Measurements from ENCODE around the gene NELFA. TPM values are rescaled to one million over a fixed set of nuclear protein-coding genes. Genes with fewer than 3 reads are reported as not detected.

NELFA gene
- total and polyA plus RNA-seq, 2 donors (not counting 1 experiment from before 2014, with no cell fraction given): 7.4 to 15.2 TPM

DNA sequence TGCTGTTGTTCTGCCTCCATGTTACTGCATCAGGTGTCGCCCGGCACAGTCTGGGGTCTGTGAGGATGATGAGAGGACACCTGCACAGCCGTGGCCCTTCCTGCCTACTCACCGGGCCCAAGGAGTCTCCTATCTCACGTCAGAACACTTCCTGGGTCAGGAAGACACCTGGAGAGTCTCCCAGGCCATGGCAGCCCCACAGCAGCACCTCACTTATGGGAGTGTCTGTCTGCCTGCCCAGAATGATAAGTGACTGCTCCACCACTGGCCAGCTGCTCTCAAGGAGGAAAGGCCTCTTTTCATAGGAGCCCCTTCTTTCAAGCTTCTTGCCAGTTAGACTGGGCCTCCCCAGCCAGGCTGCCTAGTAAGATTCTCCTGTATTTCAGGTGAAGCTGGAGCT lies 56.1 kb downstream of the NELFA start:
- H3K9me3 ChIP-seq (ENCODE audit: control insufficient read depth, insufficient read depth, low read depth, low read length): no peaks in the 10 kb centered on the region
- no peak overlapping the region for H2AFZ ChIP-seq (ENCODE audit: low read length)
- H3K9ac ChIP-seq (ENCODE audit: insufficient read depth, low read length): no peak overlapping the region
- no peaks in the 10 kb centered on the region for H3K27me3 ChIP-seq (ENCODE audit: control insufficient read depth, insufficient read depth, low read length)
- no peaks in the 10 kb centered on the region for H3K4me1 ChIP-seq (ENCODE audit: control insufficient read depth, extremely low read depth, insufficient read depth, low read length)
- H3K36me3 ChIP-seq (ENCODE audit: control insufficient read depth, insufficient read depth, low read length): peaks cover 28% of the 10 kb centered on the region
- no peak for DNase-seq (ENCODE audit: low read depth in 2 of 2)
- H3K4me3 ChIP-seq (replicated peaks in 1 of 4; ENCODE audit: control extremely low read depth in 1 of 4, insufficient read depth in 1 of 4, low read depth in 3 of 4, low read length in 4 of 4): no peak overlapping the region
- H4K20me1 ChIP-seq (ENCODE audit: control insufficient read depth, extremely low read depth, insufficient read depth, low read length): no peaks in the 10 kb centered on the region
- peaks cover 2% of the 10 kb centered on the region for H3K79me2 ChIP-seq (ENCODE audit: control insufficient read depth, insufficient read depth, low read length)
- no peak for TF ChIP-seq EZH2 (IDR thresholded peaks at IDR 0.05; ENCODE audit: low read length, missing control alignments)
- TF ChIP-seq, protein P1, sequence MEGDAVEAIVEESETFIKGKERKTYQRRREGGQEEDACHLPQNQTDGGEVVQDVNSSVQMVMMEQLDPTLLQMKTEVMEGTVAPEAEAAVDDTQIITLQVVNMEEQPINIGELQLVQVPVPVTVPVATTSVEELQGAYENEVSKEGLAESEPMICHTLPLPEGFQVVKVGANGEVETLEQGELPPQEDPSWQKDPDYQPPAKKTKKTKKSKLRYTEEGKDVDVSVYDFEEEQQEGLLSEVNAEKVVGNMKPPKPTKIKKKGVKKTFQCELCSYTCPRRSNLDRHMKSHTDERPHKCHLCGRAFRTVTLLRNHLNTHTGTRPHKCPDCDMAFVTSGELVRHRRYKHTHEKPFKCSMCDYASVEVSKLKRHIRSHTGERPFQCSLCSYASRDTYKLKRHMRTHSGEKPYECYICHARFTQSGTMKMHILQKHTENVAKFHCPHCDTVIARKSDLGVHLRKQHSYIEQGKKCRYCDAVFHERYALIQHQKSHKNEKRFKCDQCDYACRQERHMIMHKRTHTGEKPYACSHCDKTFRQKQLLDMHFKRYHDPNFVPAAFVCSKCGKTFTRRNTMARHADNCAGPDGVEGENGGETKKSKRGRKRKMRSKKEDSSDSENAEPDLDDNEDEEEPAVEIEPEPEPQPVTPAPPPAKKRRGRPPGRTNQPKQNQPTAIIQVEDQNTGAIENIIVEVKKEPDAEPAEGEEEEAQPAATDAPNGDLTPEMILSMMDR (conservative IDR thresholded peaks at IDR 0.05 in 1 of 2, IDR thresholded peaks at IDR 0.05 in 1 of 2; ENCODE audit: low read depth in 1 of 2, low read length in 2 of 2): no peak
- no peak overlapping the region for H3K4me2 ChIP-seq (ENCODE audit: extremely low read depth, insufficient read depth, low read length)
- no peak overlapping the region for H3K27ac ChIP-seq (ENCODE audit: insufficient read depth, low read length)

GRCh38 chr4:1952058-1952700 lies 56.6 kb downstream of the NELFA start:
- H3K9me3 ChIP-seq (ENCODE audit: control insufficient read depth, insufficient read depth, low read depth, low read length): no peaks in the 10 kb centered on the region
- no peaks in the 10 kb centered on the region for H3K4me1 ChIP-seq (ENCODE audit: control insufficient read depth, extremely low read depth, insufficient read depth, low read length)
- TF ChIP-seq EZH2 (IDR thresholded peaks at IDR 0.05; ENCODE audit: low read length, missing control alignments): no peak
- TF ChIP-seq, protein P1 (conservative IDR thresholded peaks at IDR 0.05 in 1 of 2, IDR thresholded peaks at IDR 0.05 in 1 of 2; ENCODE audit: low read depth in 1 of 2, low read length in 2 of 2): no peak
- no peak overlapping the region for H3K9ac ChIP-seq (ENCODE audit: insufficient read depth, low read length)
- H3K27ac ChIP-seq (ENCODE audit: insufficient read depth, low read length): no peak overlapping the region
- H3K79me2 ChIP-seq (ENCODE audit: control insufficient read depth, insufficient read depth, low read length): peaks cover 2% of the 10 kb centered on the region
- H3K36me3 ChIP-seq (ENCODE audit: control insufficient read depth, insufficient read depth, low read length): peaks cover 28% of the 10 kb centered on the region
- DNase-seq (ENCODE audit: low read depth in 2 of 2): no peak
- no peak overlapping the region for H2AFZ ChIP-seq (ENCODE audit: low read length)
- H3K27me3 ChIP-seq (ENCODE audit: control insufficient read depth, insufficient read depth, low read length): no peaks in the 10 kb centered on the region
- no peaks in the 10 kb centered on the region for H4K20me1 ChIP-seq (ENCODE audit: control insufficient read depth, extremely low read depth, insufficient read depth, low read length)
- no peak overlapping the region for H3K4me2 ChIP-seq (ENCODE audit: extremely low read depth, insufficient read depth, low read length)
- H3K4me3 ChIP-seq (replicated peaks in 1 of 4; ENCODE audit: control extremely low read depth in 1 of 4, insufficient read depth in 1 of 4, low read depth in 3 of 4, low read length in 4 of 4): no peak overlapping the region

- no peaks in the 10 kb centered on the region for H3K4me1 ChIP-seq (ENCODE audit: control insufficient read depth, extremely low read depth, insufficient read depth, low read length)
- H2AFZ ChIP-seq (ENCODE audit: low read length): no peak overlapping the region
- no peak overlapping the region for H3K9ac ChIP-seq (ENCODE audit: insufficient read depth, low read length)
- no peak overlapping the region for H3K4me3 ChIP-seq (replicated peaks in 1 of 4; ENCODE audit: control extremely low read depth in 1 of 4, insufficient read depth in 1 of 4, low read depth in 3 of 4, low read length in 4 of 4)
- no peaks in the 10 kb centered on the region for H4K20me1 ChIP-seq (ENCODE audit: control insufficient read depth, extremely low read depth, insufficient read depth, low read length)
- peaks cover 26% of the 10 kb centered on the region for H3K36me3 ChIP-seq (ENCODE audit: control insufficient read depth, insufficient read depth, low read length)
- TF ChIP-seq, protein P1 (conservative IDR thresholded peaks at IDR 0.05 in 1 of 2, IDR thresholded peaks at IDR 0.05 in 1 of 2; ENCODE audit: low read depth in 1 of 2, low read length in 2 of 2): no peak
- TF ChIP-seq EZH2 (IDR thresholded peaks at IDR 0.05; ENCODE audit: low read length, missing control alignments): no peak
- no peaks in the 10 kb centered on the region for H3K9me3 ChIP-seq (ENCODE audit: control insufficient read depth, insufficient read depth, low read depth, low read length)
- H3K79me2 ChIP-seq (ENCODE audit: control insufficient read depth, insufficient read depth, low read length): peaks cover 5% of the 10 kb centered on the region
- no peaks in the 10 kb centered on the region for H3K27me3 ChIP-seq (ENCODE audit: control insufficient read depth, insufficient read depth, low read length)
- no peak overlapping the region for H3K4me2 ChIP-seq (ENCODE audit: extremely low read depth, insufficient read depth, low read length)
- no peak overlapping the region for H3K27ac ChIP-seq (ENCODE audit: insufficient read depth, low read length)
- no peak for DNase-seq (ENCODE audit: low read depth in 2 of 2)
These were observed 58.4 kb downstream of the NELFA start for GRCh38 chr4:1950369-1950768.

Measured in fibroblast of lung (primary cell).